GM21526 (cell line): ENCODE data around the gene ASTN2.

ENCODE experiments used
- ATAC-seq: cut with Tn5 transposase; IDR thresholded peaks from one replicate; pipeline ENCODE4 v1.9.1; 2021; ENCODE audit warnings: moderate library complexity; ENCODE audit not compliant: unreplicated experiment, low FRiP score

The ASTN2 gene

DNA sequence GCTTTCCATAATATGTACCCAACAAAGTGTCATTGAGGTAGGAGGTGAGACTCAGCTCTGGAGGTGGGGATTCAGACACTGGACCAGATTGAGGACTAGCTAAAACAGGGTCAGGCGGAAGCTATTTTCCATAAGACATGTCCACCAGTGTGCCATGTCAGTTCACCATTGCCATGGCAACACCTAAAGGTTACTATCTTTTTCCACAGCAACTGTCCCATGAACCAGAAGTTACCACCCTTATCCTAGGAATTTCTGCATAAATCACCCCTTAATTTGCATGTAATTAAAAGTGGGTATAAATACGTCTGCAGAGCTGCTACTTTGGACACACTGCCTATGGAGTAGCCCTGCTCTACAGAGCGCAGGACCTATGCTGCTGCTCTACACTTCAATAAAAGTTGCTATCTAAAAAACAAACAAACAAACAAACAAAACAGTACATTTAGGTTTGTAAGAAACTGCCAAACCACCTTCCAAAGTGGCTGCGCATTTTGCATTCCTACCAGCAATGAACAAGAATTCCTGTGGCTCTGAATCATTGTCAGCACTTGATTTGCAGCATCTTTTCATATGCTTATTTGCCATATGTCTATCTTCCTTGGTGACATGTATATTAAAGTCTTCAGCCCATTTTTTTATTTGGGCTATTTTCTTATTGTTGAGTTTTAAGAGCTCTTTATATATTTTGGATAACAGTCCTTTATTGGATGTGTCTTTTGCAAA, 745.7 kb downstream of the ASTN2 start:
- no peak for ATAC-seq

DNA sequence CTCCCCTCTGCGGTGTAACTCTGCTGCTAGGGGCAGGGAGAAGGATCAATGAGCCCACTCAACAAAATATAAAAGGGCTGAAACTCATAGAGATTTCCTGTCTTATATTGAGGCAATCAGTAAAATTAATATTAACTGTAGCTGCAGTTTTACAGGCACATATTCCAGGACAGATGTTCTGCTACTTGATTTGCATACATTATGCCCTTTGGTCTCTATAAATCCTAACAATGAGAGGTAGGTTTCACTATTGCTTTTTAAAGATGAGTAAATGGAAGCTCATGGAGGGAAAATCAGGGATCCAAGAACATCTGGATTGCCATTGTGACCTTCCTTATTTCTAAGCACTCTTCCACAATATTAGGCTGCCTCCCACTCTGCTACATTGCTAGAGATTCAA, 751.3 kb downstream of the ASTN2 start:
- no peak for ATAC-seq

DNA sequence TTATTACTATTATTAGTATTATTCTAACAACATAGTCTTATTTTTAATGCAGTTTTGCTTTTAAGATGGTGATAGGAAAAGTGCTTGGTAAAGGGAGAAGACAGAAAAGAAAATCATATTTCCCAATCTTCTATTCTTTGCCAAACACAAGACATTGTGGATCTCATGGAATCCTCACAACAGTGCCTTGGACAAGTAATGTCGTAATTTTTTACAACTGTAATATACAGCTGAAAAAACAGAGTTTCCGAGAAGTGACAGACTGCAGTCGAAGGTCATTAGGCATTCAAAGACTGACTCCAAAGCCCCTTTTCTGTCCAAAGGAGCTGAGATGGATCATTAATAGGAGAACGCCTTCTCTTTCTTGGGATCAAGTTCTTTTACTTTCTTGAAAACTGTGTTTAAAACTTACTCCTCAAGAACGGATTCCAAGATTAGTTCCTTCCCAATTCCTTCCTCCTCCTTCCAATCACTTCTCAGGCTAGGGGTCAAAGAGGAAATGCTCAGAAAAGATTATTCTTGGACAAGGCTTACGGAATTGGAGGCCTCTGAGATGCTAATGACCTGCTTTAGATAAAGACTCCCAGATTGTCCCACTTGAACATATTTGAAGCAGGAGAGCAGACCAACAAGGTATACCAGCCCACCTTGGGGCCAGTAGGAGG, 752.1 kb downstream of the ASTN2 start:
- no peak for ATAC-seq

GRCh38 chr9:116661037-116661954, 753.6 kb downstream of the ASTN2 start:
- peak; percentile 95 for ATAC-seq

GRCh38 chr9:116658265-116658664, 756.6 kb downstream of the ASTN2 start:
- no peak for ATAC-seq

GRCh38 chr9:116656977-116657376, 757.9 kb downstream of the ASTN2 start:
- no peak for ATAC-seq

DNA sequence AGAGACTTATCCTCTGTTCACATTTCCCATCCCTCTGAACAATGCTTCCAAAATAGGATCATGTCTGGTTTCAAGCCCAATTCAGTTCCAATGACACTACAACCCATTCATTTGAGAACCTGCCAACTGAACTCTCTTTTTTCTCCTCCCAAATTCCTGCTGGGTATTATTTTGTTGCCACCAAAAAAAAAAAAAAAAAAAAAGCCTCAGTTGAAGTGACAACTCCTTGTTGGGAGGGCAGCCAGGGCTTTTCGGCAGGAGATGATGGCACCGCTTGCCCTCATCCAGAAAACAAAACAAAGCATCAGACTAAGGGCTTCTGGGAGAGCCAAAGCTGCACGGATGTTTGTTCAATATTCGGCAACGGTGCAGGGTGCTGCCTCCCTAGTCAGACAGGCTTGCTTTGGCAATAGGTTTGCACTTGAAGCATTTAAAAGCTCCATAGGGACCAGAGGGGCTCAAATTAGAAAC, 758.3 kb downstream of the ASTN2 start:
- ATAC-seq: no peak

DNA sequence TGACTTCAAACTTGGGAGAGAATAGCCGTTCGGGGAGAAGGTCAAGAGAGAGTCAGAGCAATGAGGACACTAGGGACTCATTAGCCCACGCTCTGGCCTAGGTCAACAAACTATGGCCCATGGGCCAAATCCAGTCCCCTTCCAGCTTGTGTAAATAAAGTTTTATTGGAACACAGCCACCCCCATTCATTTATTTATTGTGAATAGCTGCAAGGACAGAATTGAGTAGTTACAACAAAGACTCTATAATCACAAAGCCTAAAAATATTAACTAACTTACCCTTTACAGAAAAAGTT, 760.9 kb downstream of the ASTN2 start:
- no peak for ATAC-seq

DNA sequence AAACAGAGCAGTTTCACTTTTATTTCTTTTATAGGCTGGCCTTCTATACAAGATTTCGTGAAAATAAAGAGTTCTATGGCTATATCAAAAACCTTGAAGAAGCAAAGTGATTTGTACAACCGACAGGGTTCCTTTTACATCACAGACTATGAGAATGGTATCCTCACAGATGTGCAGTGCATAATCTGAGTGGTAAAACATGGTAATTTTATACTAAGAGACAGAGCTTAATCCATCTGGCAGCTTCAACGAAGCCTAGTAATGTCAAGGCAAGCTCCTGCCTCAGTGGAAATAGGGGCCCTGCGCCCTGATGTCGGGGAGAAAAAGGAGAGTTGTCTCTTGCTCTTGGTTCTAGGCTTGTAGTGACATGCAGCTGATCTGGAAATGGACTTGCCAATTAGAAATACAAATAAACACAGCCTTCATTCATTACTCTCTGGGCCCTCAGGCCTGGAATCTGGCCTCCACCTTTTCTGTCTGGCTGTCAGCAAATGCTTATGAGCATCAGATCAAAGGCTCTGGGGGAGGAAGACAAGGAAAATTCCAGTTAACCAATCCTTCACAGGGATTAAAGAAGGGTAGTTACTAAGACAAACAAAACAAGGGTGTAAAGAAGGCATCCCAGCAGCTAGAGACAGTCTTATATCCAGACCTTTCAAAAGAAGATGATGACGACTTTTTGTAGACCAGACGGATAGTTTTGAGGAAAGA, 761.4 kb downstream of the ASTN2 start:
- no peak for ATAC-seq

DNA sequence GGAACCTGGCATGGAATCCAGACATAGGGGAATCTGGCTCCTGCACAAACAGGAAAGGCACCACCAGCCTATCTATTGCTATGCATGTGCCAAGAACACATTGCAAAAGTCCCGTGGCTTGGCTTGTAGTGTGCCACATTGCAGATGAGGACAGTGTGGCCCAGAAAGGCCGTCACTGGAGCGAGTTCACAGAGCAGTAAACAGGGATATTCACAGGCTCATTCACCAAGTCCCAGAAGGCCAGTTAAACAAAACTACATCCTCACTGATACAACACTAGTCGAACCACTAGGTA, 767.4 kb downstream of the ASTN2 start:
- no peak for ATAC-seq

- no peak for ATAC-seq
Measured at GRCh38 chr9:116646661-116647514, 768.0 kb downstream of the ASTN2 start.

GRCh38 chr9:116644091-116644688, 770.7 kb downstream of the ASTN2 start:
- no peak for ATAC-seq

DNA sequence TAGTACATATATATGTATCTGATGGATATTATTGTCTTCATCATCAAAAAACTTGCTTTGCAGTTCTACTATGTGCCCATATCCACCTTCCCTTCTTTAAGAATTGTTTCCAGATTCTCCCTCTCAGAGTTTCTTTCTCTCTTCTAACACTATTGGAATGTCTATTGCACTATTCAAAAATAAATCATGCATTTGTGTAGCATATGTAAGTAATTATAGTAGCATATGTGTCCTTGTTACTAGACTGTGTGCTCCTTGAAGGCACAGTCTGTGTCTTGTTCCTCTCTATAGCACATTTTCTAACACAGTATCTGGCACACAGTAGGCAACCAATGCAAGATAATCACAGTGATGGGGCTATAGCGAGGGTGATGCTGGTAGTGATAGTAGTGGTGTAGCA, 771.2 kb downstream of the ASTN2 start:
- ATAC-seq: no peak

GRCh38 chr9:116641292-116642059, 773.4 kb downstream of the ASTN2 start:
- ATAC-seq: no peak

DNA sequence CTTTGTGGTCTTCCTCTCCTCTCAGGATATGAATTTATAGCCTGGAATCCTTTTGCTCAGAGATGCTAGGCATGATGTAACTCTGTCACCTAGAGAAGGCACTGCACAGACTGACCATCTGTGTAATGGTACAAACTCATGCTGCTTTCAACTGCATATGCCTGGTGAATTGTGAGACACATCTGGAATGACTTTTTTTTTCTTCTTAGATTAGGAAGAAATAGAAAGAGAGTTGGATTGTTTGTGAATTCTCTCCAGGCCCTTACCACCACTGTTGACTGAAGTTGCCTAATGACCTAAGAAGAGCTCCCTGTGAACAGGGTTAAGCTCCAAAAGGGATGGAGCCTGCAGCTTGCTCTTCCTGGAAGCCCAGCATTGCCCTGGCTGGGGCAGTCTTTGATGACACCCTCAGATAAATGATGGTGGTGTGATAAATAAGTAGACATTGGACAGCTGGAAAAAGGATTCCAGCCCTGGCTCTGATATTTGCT, 775.6 kb downstream of the ASTN2 start:
- no peak for ATAC-seq

DNA sequence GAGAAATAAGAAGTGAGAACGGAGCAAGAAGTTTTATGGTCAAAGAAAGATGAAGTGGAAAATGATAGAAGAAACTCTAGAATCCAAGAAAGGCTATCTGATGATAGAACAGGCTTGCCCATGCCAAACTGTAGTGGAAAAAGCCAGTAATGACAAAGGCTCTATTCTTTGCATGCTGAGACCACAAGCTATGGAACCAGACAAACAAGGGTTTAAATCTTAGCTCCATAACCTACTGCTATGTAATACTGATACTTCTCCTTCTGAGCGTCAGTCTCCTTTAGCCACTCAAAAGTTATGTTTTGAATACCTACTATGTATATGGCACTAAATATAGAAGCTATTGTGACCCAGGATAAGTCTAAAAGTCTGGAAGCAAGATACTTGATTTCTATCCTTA, 778.9 kb downstream of the ASTN2 start:
- no peak for ATAC-seq

DNA sequence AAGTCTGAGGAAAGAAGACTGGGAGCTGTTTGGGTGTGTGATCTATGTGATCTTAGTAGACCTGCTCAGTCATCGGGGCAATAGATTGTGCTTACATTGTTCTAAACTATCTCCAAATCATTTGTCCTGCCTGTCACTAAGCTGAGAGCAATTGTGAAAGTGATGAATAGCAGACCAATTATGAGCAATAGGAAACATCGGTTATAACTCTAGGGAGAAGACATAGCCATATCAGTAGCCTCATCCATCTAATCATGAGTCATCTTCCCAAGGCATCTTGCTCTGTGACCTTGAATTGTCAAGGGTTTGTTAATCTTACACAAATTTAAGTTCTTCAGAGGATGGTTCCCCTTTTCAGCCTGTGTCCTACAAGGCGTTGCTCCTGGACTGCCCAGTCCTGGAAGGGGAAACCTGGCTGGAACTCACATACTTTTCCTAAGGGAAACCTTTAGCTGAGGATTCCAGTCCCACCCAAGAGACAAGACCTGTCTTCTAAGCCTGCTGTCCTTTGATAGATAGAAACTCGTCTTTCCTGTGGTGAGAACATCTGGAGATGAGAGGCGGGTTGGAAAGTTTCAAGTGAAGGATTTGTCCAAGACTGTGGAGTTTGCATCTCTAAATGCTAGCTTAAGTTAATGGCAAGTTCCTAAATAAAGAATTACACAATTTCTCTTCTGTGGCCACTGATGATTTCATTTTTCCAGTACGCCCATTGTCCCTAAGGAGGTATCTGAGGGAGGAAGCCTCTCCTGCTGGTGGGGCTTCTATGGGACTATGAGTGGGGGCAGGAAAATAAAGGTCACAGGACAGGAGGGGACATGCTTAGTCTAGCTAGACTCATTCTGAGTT, 781.6 kb downstream of the ASTN2 start:
- ATAC-seq: no peak

DNA sequence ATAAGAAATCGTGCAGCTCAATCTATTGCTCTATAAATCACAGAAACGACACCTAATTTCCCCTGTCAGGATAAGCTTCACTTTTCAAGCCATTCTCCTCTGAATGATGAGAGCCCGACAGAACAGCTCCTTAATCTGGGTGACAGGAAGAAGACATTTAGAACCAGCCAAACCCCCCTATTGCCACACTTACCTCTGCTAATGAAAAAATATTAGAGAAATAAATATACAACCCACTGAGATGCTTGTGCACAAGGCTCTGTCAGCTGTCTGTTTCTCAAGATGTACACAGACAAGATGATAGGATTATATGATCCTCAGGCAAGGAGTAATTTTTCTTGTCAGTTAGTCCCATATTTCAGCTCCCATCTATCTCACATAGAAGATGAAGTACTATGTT, 785.2 kb downstream of the ASTN2 start:
- no peak for ATAC-seq
